PC-9 (cell line): ENCODE results near the gene MARCHF6. TPM values are rescaled to one million over a fixed set of nuclear protein-coding genes. Genes with fewer than 3 reads are reported as not detected.

Experiments used
- BruUV-seq: library from RNA; stranded (reverse); fragments of 400-500 nt; replicated peaks from 2 replicates; lab custom pipeline; 2021; lab: Mats Ljungman, UMichigan
- CTCF ChIA-PET: fragments of 300-600 bp; sonication (Branson Sonifier 250); formaldehyde crosslinking; loops from one replicate; lab custom pipeline; 2022; ENCODE audit warnings: antibody characterized with exemption; lab: Charles Lee
- POLR2A ChIA-PET: fragments of 300-600 bp; sonication (Branson Sonifier 250); formaldehyde crosslinking; loops from one replicate; lab custom pipeline; 2022; ENCODE audit warnings: antibody characterized with exemption; ENCODE audit not compliant: unreplicated experiment; lab: Charles Lee
- DNase-seq, 2 experiments: peaks; one replicate each; pipeline versions ENCODE4 v3.0.0 to v3.0.0-alpha.2; 2015 to 2022; ENCODE audit warnings: mixed read lengths in 1 of 2
- H2AFZ ChIP-seq: fragments of 200-600 bp; sonication (generic); 2 replicates; pipeline ENCODE4 v1.8.1; 2017; ENCODE audit warnings: antibody characterized with exemption
- H3F3A ChIP-seq: fragments of 200-600 bp; sonication (generic); 2 replicates; pipeline ENCODE4 v1.8.1; 2017; ENCODE audit warnings: antibody characterized with exemption, mild to moderate bottlenecking, low read depth; ENCODE audit not compliant: insufficient read depth
- H3K27ac ChIP-seq: fragments of 200-600 bp; sonication (generic); 2 replicates; pipeline ENCODE4 v1.6.1; 2016; ENCODE audit warnings: mixed run types
- H3K27me3 ChIP-seq: fragments of 200-600 bp; sonication (generic); 2 replicates; pipeline ENCODE4 v1.6.1; 2016; ENCODE audit warnings: low read depth, mixed run types; ENCODE audit not compliant: insufficient read depth
- H3K36me3 ChIP-seq: fragments of 200-600 bp; sonication (generic); 2 replicates; pipeline ENCODE4 v1.6.1; 2016; ENCODE audit warnings: low read depth, mixed run types
- H3K4me1 ChIP-seq: fragments of 200-600 bp; sonication (generic); replicated peaks from 2 replicates; pipeline ENCODE4 v1.6.1; 2016; ENCODE audit warnings: mixed run types; ENCODE audit not compliant: insufficient read depth
- H3K4me2 ChIP-seq: fragments of 200-600 bp; sonication (generic); 2 replicates; pipeline ENCODE4 v1.6.1; 2017; ENCODE audit warnings: mixed run types
- H3K4me3 ChIP-seq: fragments of 200-600 bp; sonication (generic); 2 replicates; pipeline ENCODE4 v1.6.1; 2016; ENCODE audit warnings: mixed run types
- H3K79me2 ChIP-seq: fragments of 200-600 bp; sonication (generic); 2 replicates; pipeline ENCODE4 v1.6.1; 2017; ENCODE audit warnings: low read depth, mixed run types
- H3K9me2 ChIP-seq: fragments of 200-600 bp; sonication (generic); 2 replicates; pipeline ENCODE4 v1.8.1; 2017; ENCODE audit warnings: mild to moderate bottlenecking; ENCODE audit not compliant: insufficient read depth
- H3K9me3 ChIP-seq: fragments of 200-600 bp; sonication (generic); 2 replicates; pipeline ENCODE4 v1.8.1; 2016; ENCODE audit warnings: low read depth; ENCODE audit not compliant: insufficient read depth
- H4K20me1 ChIP-seq: fragments of 200-600 bp; sonication (generic); 2 replicates; pipeline ENCODE4 v1.8.1; 2017; ENCODE audit not compliant: insufficient read depth
- EZH2 ChIP-seq: fragments of 200-600 bp; sonication (generic); IDR thresholded peaks from 2 replicates; pipeline ENCODE4 v1.8.0; 2017; ENCODE audit warnings: antibody characterized with exemption, low read depth
- intact Hi-C: fragments of 100-400 bp; cut with micrococcal nuclease; formaldehyde crosslinking; loops from one replicate; pipeline ENCODE4 v1.10.0; 2022; ENCODE audit not compliant: unreplicated experiment
- total RNA-seq: library from RNA; stranded (reverse); gene quantifications from 2 replicates; pipeline ENCODE4 v1.2.3, GENCODE V29; 2021
- TF ChIP-seq, protein P1 (sequence below): fragments of 200-600 bp; sonication (generic); conservative IDR thresholded peaks from 2 replicates; pipeline ENCODE4 v1.6.1; 2017; ENCODE audit warnings: mixed run types, antibody characterized with exemption, mild to moderate bottlenecking, moderate library complexity

Gene MARCHF6
- total RNA-seq, 1 experiment from 2014 or later: 364 TPM

DNA sequence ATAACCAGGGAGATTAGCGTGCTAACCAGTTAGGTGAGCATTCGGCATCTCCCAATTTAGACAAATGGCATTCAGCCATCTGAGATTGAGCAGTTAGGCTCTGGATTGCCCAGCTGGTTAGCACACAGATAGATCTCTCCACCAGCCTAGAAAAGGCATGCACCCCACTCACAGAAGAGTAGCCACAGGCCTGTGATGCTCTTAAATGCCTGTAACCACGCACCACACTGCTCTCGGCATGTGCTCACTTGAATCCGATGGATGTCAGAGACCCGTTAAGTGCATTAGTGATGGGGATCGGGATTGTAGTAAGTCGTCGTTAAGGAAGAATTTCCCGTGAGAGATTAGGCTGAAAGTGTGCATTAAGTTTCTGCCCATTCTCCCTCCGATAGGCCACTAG lies 23.0 kb downstream of the MARCHF6 start:
- no peaks in the 10 kb centered on the region for H3K27me3 ChIP-seq

GRCh38 chr5:10377081-10377480 lies 23.6 kb downstream of the MARCHF6 start:
- ChIA-PET CTCF (no interaction called here), POLR2A (no interaction called here)
- no peak for DNase-seq
- Histone ChIP-seq H3K4me1 (no peaks in the 10 kb centered on the region), H3K27me3 (no peaks in the 10 kb centered on the region), H2AFZ (no peak overlapping the region), H4K20me1 (peaks cover 68% of the 10 kb centered on the region), H3K9me3 (no peaks in the 10 kb centered on the region), H3K27ac (no peak overlapping the region), H3K9me2 (no peaks in the 10 kb centered on the region), H3F3A (peaks cover 13% of the 10 kb centered on the region), H3K4me2 (no peak overlapping the region), H3K79me2 (peaks cover 84% of the 10 kb centered on the region), H3K4me3 (no peak overlapping the region), H3K36me3 (peaks cover 50% of the 10 kb centered on the region)
- no peak for TF ChIP-seq EZH2
- TF ChIP-seq, protein P1, sequence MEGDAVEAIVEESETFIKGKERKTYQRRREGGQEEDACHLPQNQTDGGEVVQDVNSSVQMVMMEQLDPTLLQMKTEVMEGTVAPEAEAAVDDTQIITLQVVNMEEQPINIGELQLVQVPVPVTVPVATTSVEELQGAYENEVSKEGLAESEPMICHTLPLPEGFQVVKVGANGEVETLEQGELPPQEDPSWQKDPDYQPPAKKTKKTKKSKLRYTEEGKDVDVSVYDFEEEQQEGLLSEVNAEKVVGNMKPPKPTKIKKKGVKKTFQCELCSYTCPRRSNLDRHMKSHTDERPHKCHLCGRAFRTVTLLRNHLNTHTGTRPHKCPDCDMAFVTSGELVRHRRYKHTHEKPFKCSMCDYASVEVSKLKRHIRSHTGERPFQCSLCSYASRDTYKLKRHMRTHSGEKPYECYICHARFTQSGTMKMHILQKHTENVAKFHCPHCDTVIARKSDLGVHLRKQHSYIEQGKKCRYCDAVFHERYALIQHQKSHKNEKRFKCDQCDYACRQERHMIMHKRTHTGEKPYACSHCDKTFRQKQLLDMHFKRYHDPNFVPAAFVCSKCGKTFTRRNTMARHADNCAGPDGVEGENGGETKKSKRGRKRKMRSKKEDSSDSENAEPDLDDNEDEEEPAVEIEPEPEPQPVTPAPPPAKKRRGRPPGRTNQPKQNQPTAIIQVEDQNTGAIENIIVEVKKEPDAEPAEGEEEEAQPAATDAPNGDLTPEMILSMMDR: no peak
- no TSS peak for BruUV-seq
- intact Hi-C loops: no loop called here

More for the DNA sequence above, 23.0 kb downstream of the MARCHF6 start:
- no TSS peak for BruUV-seq
- no peaks in the 10 kb centered on the region for H3K9me2 ChIP-seq
- intact Hi-C loops: no loop called here
- peaks cover 7% of the 10 kb centered on the region for H3F3A ChIP-seq
- no peak overlapping the region for H3K27ac ChIP-seq
- no peaks in the 10 kb centered on the region for H3K4me1 ChIP-seq
- no peak for DNase-seq
- H3K4me3 ChIP-seq: no peak overlapping the region
- H3K36me3 ChIP-seq: peaks cover 44% of the 10 kb centered on the region
- H3K9me3 ChIP-seq: no peaks in the 10 kb centered on the region
- H3K79me2 ChIP-seq: peaks cover 84% of the 10 kb centered on the region
- H4K20me1 ChIP-seq: peaks cover 70% of the 10 kb centered on the region
- H3K4me2 ChIP-seq: no peak overlapping the region
- POLR2A ChIA-PET: no interaction called here
- TF ChIP-seq EZH2: no peak
- TF ChIP-seq, protein P1: no peak
- no peak overlapping the region for H2AFZ ChIP-seq
- CTCF ChIA-PET: no interaction called here

- H3K27ac ChIP-seq: no peak overlapping the region
- no TSS peak for BruUV-seq
- peaks cover 44% of the 10 kb centered on the region for H3K79me2 ChIP-seq
- H3K9me2 ChIP-seq: no peaks in the 10 kb centered on the region
- peaks cover 29% of the 10 kb centered on the region for H3F3A ChIP-seq
- H3K4me2 ChIP-seq: no peak overlapping the region
- ChIA-PET CTCF (no interaction called here), POLR2A (interaction anchor here (0.6 kb wide), 1 partner anchor 17 kb away, joined by 14 read pairs; no protein-coding TSS in a partner anchor)
- no peak for DNase-seq
- intact Hi-C loops: no loop called here
- H3K4me3 ChIP-seq: no peak overlapping the region
- no peak for TF ChIP-seq EZH2
- TF ChIP-seq, protein P1: no peak
- no peaks in the 10 kb centered on the region for H3K27me3 ChIP-seq
- peaks cover 60% of the 10 kb centered on the region for H3K36me3 ChIP-seq
- no peaks in the 10 kb centered on the region for H3K9me3 ChIP-seq
- H4K20me1 ChIP-seq: peaks cover 47% of the 10 kb centered on the region
- H2AFZ ChIP-seq: no peak overlapping the region
- no peaks in the 10 kb centered on the region for H3K4me1 ChIP-seq
These were observed 28.3 kb downstream of the MARCHF6 start for GRCh38 chr5:10381803-10382202.
